GM23338 (cell line): Measurements from ENCODE around the gene CTSW. TPM values are rescaled to one million over a fixed set of nuclear protein-coding genes. Genes with fewer than 3 reads are reported as not detected.

Source experiments
- ATAC-seq: fragments of 200-7000 bp; cut with Tn5 transposase; 3 replicates; pipeline ENCODE4 v1.9.1; 2020
- DNase-seq: peaks from one replicate; pipeline ENCODE4 v3.0.0-alpha.2; 2015; ENCODE audit warnings: low spot score
- H2AFZ ChIP-seq: fragments of 200-600 bp; sonication (generic); 2 replicates; pipeline ENCODE4 v1.8.0; 2016; ENCODE audit warnings: antibody characterized with exemption, mild to moderate bottlenecking, moderate library complexity
- H3F3A ChIP-seq: fragments of 200-600 bp; sonication (generic); replicated peaks from 2 replicates; pipeline ENCODE4 v1.8.0; 2017; ENCODE audit warnings: antibody characterized with exemption, mixed run types, low read depth
- H3K27ac ChIP-seq: fragments of 200-600 bp; sonication (generic); 2 replicates; pipeline ENCODE4 v1.6.1; 2016; ENCODE audit warnings: low read depth
- H3K27me3 ChIP-seq: fragments of 200-600 bp; sonication (generic); 2 replicates; pipeline ENCODE4 v1.8.0; 2016; ENCODE audit warnings: mild to moderate bottlenecking, mixed run types, moderate library complexity; ENCODE audit not compliant: insufficient read depth
- H3K36me3 ChIP-seq: fragments of 200-600 bp; sonication (generic); 2 replicates; pipeline ENCODE4 v1.8.0; 2016; ENCODE audit warnings: mild to moderate bottlenecking; ENCODE audit not compliant: insufficient read depth
- H3K4me1 ChIP-seq: fragments of 200-600 bp; sonication (generic); 2 replicates; pipeline ENCODE4 v1.8.0; 2016; ENCODE audit warnings: mild to moderate bottlenecking, moderate library complexity; ENCODE audit not compliant: insufficient read depth
- H3K4me2 ChIP-seq: fragments of 200-600 bp; sonication (generic); 2 replicates; pipeline ENCODE4 v1.7.1; 2017; ENCODE audit warnings: mixed run types
- H3K4me3 ChIP-seq: fragments of 200-600 bp; sonication (generic); 2 replicates; pipeline ENCODE4 v1.6.1; 2016; ENCODE audit warnings: mixed run types
- H3K79me2 ChIP-seq: fragments of 200-600 bp; sonication (generic); replicated peaks from 2 replicates; pipeline ENCODE4 v1.8.0; 2017; ENCODE audit warnings: mild to moderate bottlenecking; ENCODE audit not compliant: insufficient read depth
- H3K9me2 ChIP-seq: fragments of 200-600 bp; sonication (generic); 2 replicates; pipeline ENCODE4 v1.8.0; 2017; ENCODE audit not compliant: insufficient read depth
- H4K20me1 ChIP-seq: fragments of 200-600 bp; sonication (generic); replicated peaks from 2 replicates; pipeline ENCODE4 v1.8.0; 2017; ENCODE audit warnings: mild to moderate bottlenecking; ENCODE audit not compliant: insufficient read depth
- H3K27ac Mint-ChIP-seq: 2 replicates; pipeline ENCODE4 v1.8.0; 2020; ENCODE audit warnings: inconsistent platforms, mild to moderate bottlenecking, moderate library complexity, mixed read lengths
- H3K27me3 Mint-ChIP-seq: 3 replicates; pipeline ENCODE4 v1.8.0; 2022; ENCODE audit warnings: low read depth, mild to moderate bottlenecking, moderate library complexity, mixed read lengths, inconsistent platforms; ENCODE audit not compliant: insufficient read depth, poor library complexity
- H3K36me3 Mint-ChIP-seq: 3 replicates; pipeline ENCODE4 v1.8.0; 2021; ENCODE audit warnings: low read depth, mild to moderate bottlenecking, inconsistent platforms, moderate library complexity, mixed read lengths
- H3K4me1 Mint-ChIP-seq: 3 replicates; pipeline ENCODE4 v1.8.0; 2020; ENCODE audit warnings: mild to moderate bottlenecking, inconsistent platforms, mixed read lengths
- H3K4me3 Mint-ChIP-seq: 3 replicates; pipeline ENCODE4 v1.8.0; 2021; ENCODE audit warnings: moderate library complexity, mild to moderate bottlenecking, inconsistent platforms, mixed read lengths
- H3K9me3 Mint-ChIP-seq: 3 replicates; pipeline ENCODE4 v1.8.0; 2020; ENCODE audit warnings: moderate library complexity, mild to moderate bottlenecking, inconsistent platforms, mixed read lengths
- CREB1 ChIP-seq: fragments of 250-450 bp; sonication (Bioruptor Pico); IDR thresholded peaks from 2 replicates; pipeline ENCODE4 v1.5.0; 2020; ENCODE audit warnings: low read depth, mild to moderate bottlenecking, moderate library complexity
- EZH2 ChIP-seq: fragments of 200-600 bp; sonication (generic); IDR thresholded peaks from one replicate; pipeline ENCODE4 v1.8.0; 2017; ENCODE audit warnings: antibody characterized with exemption, mild to moderate bottlenecking, low read depth; ENCODE audit not compliant: unreplicated experiment
- EZH2phosphoT487 ChIP-seq: fragments of 200-600 bp; sonication (generic); IDR thresholded peaks from one replicate; pipeline ENCODE4 v1.8.1; 2018; ENCODE audit warnings: antibody characterized with exemption; ENCODE audit not compliant: unreplicated experiment
- JUNB ChIP-seq: IDR thresholded peaks from one replicate; pipeline ENCODE4 v1.6.1; 2016; ENCODE audit warnings: antibody characterized with exemption; ENCODE audit not compliant: unreplicated experiment
- NANOG ChIP-seq: IDR thresholded peaks from 2 replicates; pipeline ENCODE4 v1.6.1; 2016; ENCODE audit warnings: antibody characterized with exemption, borderline replicate concordance
- STAT1 ChIP-seq: IDR thresholded peaks from one replicate; pipeline ENCODE4 v1.6.1; 2016; ENCODE audit warnings: antibody characterized with exemption; ENCODE audit not compliant: unreplicated experiment
- ZNF114 ChIP-seq: fragments of 250-450 bp; sonication (Bioruptor Pico); IDR thresholded peaks from 2 replicates; pipeline ENCODE4 v1.5.0; 2020; ENCODE audit warnings: mild to moderate bottlenecking, moderate library complexity
- polyA plus RNA-seq: library from polyadenylated mRNA; unstranded; fragments of >200 nt; fragmentation: Nextera tagmentation; extraction: Ambion mirVana; gene quantifications from 2 replicates; pipeline ENCODE4 v1.2.1, GENCODE V29; 2016
- total RNA-seq: library from RNA; depleted of rRNA; stranded (reverse); fragments of >200 nt; shearing (Covaris generic); gene quantifications from 2 replicates; pipeline ENCODE4 v1.2.3, GENCODE V29; 2014
- TF ChIP-seq, protein P1 (sequence below): IDR thresholded peaks from 2 replicates; pipeline ENCODE4 v1.6.1; 2016; ENCODE audit warnings: antibody characterized with exemption
- TF ChIP-seq, protein P2 (sequence below): fragments of 250-450 bp; sonication (Bioruptor Pico); IDR thresholded peaks from 2 replicates; pipeline ENCODE4 v1.5.0; 2020; ENCODE audit warnings: mild to moderate bottlenecking, moderate library complexity
- TF ChIP-seq, protein P3 (sequence below): IDR thresholded peaks from one replicate; pipeline ENCODE4 v1.6.1; 2018; ENCODE audit warnings: antibody characterized with exemption; ENCODE audit not compliant: unreplicated experiment

Gene CTSW
- total and polyA plus RNA-seq, 2 experiments from 2014 or later: not detected

DNA sequence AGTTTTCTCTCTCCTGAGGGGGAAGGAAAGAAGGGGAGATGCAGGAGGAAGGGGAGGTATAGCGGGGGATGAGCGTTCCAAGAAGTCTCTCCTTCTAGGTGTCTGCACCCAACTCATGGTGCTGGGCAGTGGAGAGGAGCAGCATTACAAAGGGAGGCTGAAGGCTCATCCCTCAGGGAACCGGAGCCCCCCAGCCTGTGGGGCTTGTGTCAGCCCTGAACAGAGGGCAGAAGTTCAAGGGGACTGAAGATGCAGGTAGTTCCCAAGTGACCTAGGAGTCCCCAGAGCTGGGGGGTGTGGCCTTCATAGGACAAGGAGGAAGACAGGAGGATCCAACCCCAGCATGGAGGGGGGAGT lies 37.4 kb downstream of the CTSW start:
- H3K79me2 ChIP-seq: peaks cover 7% of the 10 kb centered on the region
- H3K4me3 ChIP-seq: no peak overlapping the region
- peaks cover 6% of the 10 kb centered on the region for H3K4me1 Mint-ChIP-seq
- H3K4me3 Mint-ChIP-seq: peak overlapping the region; percentile 42
- H3K27ac ChIP-seq: no peak overlapping the region
- H3K27ac Mint-ChIP-seq: no peak overlapping the region
- peaks cover 17% of the 10 kb centered on the region for H3K27me3 Mint-ChIP-seq
- H3K9me2 ChIP-seq: no peaks in the 10 kb centered on the region
- TF ChIP-seq EZH2phosphoT487: no peak
- no peaks in the 10 kb centered on the region for H3K9me3 Mint-ChIP-seq
- no peaks in the 10 kb centered on the region for H3K27me3 ChIP-seq
- peaks cover 9% of the 10 kb centered on the region for H3K36me3 Mint-ChIP-seq
- no peak overlapping the region for H2AFZ ChIP-seq
- peaks cover 7% of the 10 kb centered on the region for H3K4me1 ChIP-seq
- H3K36me3 ChIP-seq: no peaks in the 10 kb centered on the region
- H3K4me2 ChIP-seq: no peak overlapping the region
- DNase-seq (no peak), ATAC-seq (no peak)
- H4K20me1 ChIP-seq: no peaks in the 10 kb centered on the region
- 0 out of 2 replicates have a peak, but pooled peaks cover 6% of the 10 kb centered on the region for H3F3A ChIP-seq

DNA sequence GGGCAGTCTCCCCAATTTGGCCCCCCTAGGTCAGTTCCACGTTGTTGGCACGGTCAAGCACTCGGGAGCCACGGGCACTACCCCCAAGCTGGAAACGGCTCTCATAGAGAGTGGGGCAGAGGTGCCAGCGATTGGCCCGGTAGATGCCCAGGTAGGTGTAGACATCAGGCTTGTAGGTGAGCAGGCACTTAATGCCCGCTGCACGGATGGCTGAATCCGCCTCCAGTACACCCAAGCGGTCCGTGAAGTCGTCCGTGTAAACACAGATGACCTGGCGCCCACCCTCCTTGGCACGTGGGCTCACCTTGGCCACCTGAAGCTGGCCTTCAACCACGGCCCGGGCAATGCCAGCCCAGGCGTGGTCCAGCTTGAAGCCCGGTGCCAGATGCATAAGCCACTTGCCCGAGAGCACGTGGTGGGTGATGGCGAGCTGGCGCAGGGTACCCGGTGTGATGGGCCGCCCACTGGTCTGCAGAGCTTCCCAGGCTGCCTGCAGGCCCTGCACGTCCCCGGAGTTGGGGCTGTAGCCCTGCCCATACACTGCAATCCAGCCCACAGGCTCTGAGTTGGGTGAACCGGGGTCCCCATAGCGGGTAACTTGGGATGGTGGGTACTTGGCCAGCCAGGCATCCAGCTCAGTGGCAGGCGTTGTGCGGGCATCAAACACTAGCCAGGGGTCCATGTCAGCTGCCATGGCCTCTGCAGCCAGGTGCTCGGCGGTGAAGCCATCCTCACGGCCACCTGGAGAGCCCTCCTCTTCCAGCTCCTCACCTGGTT lies 38.0 kb downstream of the CTSW start:
- H2AFZ ChIP-seq: no peak overlapping the region
- H3K4me2 ChIP-seq: peak overlapping the region; percentile 92
- Mint-ChIP-seq H3K36me3 (peaks cover 15% of the 10 kb centered on the region), H3K4me3 (peak overlapping the region; percentile 83), H3K9me3 (no peaks in the 10 kb centered on the region), H3K4me1 (peaks cover 6% of the 10 kb centered on the region), H3K27ac (no peak overlapping the region), H3K27me3 (peaks cover 20% of the 10 kb centered on the region)
- no peaks in the 10 kb centered on the region for H3K9me2 ChIP-seq
- H3K27me3 ChIP-seq: no peaks in the 10 kb centered on the region
- DNase-seq (no peak), ATAC-seq (no peak)
- peak overlapping the region; percentile 98 for H3K4me3 ChIP-seq
- H3F3A ChIP-seq: 0 out of 2 replicates have a peak, but pooled peaks cover 6% of the 10 kb centered on the region
- peaks cover 5% of the 10 kb centered on the region; the same call in 1 of the 2 replicates for H3K4me1 ChIP-seq
- H4K20me1 ChIP-seq: no peaks in the 10 kb centered on the region
- H3K79me2 ChIP-seq: peaks cover 7% of the 10 kb centered on the region
- H3K36me3 ChIP-seq: no peaks in the 10 kb centered on the region; the same call in 1 of the 2 replicates
- no peak overlapping the region for H3K27ac ChIP-seq
- TF ChIP-seq STAT1 (no peak), EZH2 (no peak), NANOG (no peak), ZNF114 (CRISPR knock-in tag) (no peak), JUNB (no peak), CREB1 (CRISPR knock-in tag) (no peak), EZH2phosphoT487 (no peak)
- TF ChIP-seq, protein P1, sequence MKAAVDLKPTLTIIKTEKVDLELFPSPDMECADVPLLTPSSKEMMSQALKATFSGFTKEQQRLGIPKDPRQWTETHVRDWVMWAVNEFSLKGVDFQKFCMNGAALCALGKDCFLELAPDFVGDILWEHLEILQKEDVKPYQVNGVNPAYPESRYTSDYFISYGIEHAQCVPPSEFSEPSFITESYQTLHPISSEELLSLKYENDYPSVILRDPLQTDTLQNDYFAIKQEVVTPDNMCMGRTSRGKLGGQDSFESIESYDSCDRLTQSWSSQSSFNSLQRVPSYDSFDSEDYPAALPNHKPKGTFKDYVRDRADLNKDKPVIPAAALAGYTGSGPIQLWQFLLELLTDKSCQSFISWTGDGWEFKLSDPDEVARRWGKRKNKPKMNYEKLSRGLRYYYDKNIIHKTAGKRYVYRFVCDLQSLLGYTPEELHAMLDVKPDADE: no peak
- TF ChIP-seq, protein P2, sequence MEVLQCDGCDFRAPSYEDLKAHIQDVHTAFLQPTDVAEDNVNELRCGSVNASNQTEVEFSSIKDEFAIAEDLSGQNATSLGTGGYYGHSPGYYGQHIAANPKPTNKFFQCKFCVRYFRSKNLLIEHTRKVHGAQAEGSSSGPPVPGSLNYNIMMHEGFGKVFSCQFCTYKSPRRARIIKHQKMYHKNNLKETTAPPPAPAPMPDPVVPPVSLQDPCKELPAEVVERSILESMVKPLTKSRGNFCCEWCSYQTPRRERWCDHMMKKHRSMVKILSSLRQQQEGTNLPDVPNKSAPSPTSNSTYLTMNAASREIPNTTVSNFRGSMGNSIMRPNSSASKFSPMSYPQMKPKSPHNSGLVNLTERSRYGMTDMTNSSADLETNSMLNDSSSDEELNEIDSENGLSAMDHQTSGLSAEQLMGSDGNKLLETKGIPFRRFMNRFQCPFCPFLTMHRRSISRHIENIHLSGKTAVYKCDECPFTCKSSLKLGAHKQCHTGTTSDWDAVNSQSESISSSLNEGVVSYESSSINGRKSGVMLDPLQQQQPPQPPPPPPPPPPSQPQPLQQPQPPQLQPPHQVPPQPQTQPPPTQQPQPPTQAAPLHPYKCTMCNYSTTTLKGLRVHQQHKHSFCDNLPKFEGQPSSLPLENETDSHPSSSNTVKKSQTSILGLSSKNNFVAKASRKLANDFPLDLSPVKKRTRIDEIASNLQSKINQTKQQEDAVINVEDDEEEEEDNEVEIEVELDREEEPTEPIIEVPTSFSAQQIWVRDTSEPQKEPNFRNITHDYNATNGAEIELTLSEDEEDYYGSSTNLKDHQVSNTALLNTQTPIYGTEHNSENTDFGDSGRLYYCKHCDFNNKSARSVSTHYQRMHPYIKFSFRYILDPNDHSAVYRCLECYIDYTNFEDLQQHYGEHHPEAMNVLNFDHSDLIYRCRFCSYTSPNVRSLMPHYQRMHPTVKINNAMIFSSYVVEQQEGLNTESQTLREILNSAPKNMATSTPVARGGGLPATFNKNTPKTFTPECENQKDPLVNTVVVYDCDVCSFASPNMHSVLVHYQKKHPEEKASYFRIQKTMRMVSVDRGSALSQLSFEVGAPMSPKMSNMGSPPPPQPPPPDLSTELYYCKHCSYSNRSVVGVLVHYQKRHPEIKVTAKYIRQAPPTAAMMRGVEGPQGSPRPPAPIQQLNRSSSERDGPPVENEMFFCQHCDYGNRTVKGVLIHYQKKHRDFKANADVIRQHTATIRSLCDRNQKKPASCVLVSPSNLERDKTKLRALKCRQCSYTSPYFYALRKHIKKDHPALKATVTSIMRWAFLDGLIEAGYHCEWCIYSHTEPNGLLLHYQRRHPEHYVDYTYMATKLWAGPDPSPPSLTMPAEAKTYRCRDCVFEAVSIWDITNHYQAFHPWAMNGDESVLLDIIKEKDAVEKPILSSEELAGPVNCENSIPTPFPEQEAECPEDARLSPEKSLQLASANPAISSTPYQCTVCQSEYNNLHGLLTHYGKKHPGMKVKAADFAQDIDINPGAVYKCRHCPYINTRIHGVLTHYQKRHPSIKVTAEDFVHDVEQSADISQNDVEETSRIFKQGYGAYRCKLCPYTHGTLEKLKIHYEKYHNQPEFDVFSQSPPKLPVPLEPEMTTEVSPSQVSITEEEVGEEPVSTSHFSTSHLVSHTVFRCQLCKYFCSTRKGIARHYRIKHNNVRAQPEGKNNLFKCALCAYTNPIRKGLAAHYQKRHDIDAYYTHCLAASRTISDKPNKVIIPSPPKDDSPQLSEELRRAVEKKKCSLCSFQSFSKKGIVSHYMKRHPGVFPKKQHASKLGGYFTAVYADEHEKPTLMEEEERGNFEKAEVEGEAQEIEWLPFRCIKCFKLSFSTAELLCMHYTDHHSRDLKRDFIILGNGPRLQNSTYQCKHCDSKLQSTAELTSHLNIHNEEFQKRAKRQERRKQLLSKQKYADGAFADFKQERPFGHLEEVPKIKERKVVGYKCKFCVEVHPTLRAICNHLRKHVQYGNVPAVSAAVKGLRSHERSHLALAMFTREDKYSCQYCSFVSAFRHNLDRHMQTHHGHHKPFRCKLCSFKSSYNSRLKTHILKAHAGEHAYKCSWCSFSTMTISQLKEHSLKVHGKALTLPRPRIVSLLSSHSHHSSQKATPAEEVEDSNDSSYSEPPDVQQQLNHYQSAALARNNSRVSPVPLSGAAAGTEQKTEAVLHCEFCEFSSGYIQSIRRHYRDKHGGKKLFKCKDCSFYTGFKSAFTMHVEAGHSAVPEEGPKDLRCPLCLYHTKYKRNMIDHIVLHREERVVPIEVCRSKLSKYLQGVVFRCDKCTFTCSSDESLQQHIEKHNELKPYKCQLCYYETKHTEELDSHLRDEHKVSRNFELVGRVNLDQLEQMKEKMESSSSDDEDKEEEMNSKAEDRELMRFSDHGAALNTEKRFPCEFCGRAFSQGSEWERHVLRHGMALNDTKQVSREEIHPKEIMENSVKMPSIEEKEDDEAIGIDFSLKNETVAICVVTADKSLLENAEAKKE: no peak
- TF ChIP-seq, protein P3, sequence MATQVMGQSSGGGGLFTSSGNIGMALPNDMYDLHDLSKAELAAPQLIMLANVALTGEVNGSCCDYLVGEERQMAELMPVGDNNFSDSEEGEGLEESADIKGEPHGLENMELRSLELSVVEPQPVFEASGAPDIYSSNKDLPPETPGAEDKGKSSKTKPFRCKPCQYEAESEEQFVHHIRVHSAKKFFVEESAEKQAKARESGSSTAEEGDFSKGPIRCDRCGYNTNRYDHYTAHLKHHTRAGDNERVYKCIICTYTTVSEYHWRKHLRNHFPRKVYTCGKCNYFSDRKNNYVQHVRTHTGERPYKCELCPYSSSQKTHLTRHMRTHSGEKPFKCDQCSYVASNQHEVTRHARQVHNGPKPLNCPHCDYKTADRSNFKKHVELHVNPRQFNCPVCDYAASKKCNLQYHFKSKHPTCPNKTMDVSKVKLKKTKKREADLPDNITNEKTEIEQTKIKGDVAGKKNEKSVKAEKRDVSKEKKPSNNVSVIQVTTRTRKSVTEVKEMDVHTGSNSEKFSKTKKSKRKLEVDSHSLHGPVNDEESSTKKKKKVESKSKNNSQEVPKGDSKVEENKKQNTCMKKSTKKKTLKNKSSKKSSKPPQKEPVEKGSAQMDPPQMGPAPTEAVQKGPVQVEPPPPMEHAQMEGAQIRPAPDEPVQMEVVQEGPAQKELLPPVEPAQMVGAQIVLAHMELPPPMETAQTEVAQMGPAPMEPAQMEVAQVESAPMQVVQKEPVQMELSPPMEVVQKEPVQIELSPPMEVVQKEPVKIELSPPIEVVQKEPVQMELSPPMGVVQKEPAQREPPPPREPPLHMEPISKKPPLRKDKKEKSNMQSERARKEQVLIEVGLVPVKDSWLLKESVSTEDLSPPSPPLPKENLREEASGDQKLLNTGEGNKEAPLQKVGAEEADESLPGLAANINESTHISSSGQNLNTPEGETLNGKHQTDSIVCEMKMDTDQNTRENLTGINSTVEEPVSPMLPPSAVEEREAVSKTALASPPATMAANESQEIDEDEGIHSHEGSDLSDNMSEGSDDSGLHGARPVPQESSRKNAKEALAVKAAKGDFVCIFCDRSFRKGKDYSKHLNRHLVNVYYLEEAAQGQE: no peak
